HG03103 (cell line): ENCODE data around the gene TLN1.

Experiments used
- ATAC-seq: cut with Tn5 transposase; IDR thresholded peaks from one replicate; pipeline ENCODE4 v1.9.1; 2021; ENCODE audit warnings: low read depth; ENCODE audit not compliant: unreplicated experiment

Gene TLN1

GRCh38 chr9:35651956-35652828 is 79.8 kb downstream of the TLN1 start:
- no peak for ATAC-seq

GRCh38 chr9:35650341-35651158 is 81.4 kb downstream of the TLN1 start, which contains the start of gene SIT1:
Gene SIT1, minus strand, starts transcription at chr9:35650931. Its CDS starts 78 bp downstream, at chr9:35650853.
- ATAC-seq, result no peak

- no peak for ATAC-seq
Measured at GRCh38 chr9:35649431-35650340, 82.3 kb downstream of the TLN1 start.
